ENCODE measurements around the gene CORO2A. TPM values are rescaled to one million over a fixed set of nuclear protein-coding genes. Genes with fewer than 3 reads are reported as not detected.

The CORO2A gene
- total RNA-seq, 1 experiment from 2014 or later: 9.3 TPM

GRCh38 chr9:98222885-98223691 is 30.7 kb upstream of the CORO2A start:
- peak; percentile 41 for DNase-seq (ENCODE audit: low spot score)

GRCh38 chr9:98220911-98221310 is 28.5 kb upstream of the CORO2A start:
- DNase-seq (ENCODE audit: low spot score): no peak
- in situ Hi-C loops (cut with HindIII; ENCODE audit: low sequenced_read_pairs): no loop called here

More at GRCh38 chr9:98222885-98223691, 30.7 kb upstream of the CORO2A start:
- in situ Hi-C loops (cut with HindIII; ENCODE audit: low sequenced_read_pairs): no loop called here

GRCh38 chr9:98219794-98220370 is 27.4 kb upstream of the CORO2A start:
- in situ Hi-C loops (cut with HindIII; ENCODE audit: low sequenced_read_pairs): no loop called here
- no peak for DNase-seq (ENCODE audit: low spot score)

- in situ Hi-C loops (cut with HindIII; ENCODE audit: low sequenced_read_pairs): no loop called here
Observed at GRCh38 chr9:98219364-98219716, 26.9 kb upstream of the CORO2A start.

GRCh38 chr9:98218562-98219363 is 26.3 kb upstream of the CORO2A start:
- DNase-seq (ENCODE audit: low spot score): no peak
- in situ Hi-C loops (cut with HindIII; ENCODE audit: low sequenced_read_pairs): no loop called here

More at GRCh38 chr9:98219364-98219716, 26.9 kb upstream of the CORO2A start:
- DNase-seq (ENCODE audit: low spot score): no peak

GRCh38 chr9:98217255-98217654 is 24.8 kb upstream of the CORO2A start:
- in situ Hi-C loops (cut with HindIII; ENCODE audit: low sequenced_read_pairs): no loop called here
- no peak for DNase-seq (ENCODE audit: low spot score)

GRCh38 chr9:98216391-98216790 is 24.0 kb upstream of the CORO2A start:
- in situ Hi-C loops (cut with HindIII; ENCODE audit: low sequenced_read_pairs): no loop called here
- no peak for DNase-seq (ENCODE audit: low spot score)

- no peak for DNase-seq (ENCODE audit: low spot score)
- in situ Hi-C loops (cut with HindIII; ENCODE audit: low sequenced_read_pairs): no loop called here
Observed at GRCh38 chr9:98215821-98216220, 23.4 kb upstream of the CORO2A start.

GRCh38 chr9:98215271-98215670 is 22.8 kb upstream of the CORO2A start:
- in situ Hi-C loops (cut with HindIII; ENCODE audit: low sequenced_read_pairs): no loop called here
- no peak for DNase-seq (ENCODE audit: low spot score)

GRCh38 chr9:98214811-98215210 is 22.4 kb upstream of the CORO2A start:
- in situ Hi-C loops (cut with HindIII; ENCODE audit: low sequenced_read_pairs): no loop called here
- peak; percentile 59 for DNase-seq (ENCODE audit: low spot score)

GRCh38 chr9:98211260-98211659 is 18.8 kb upstream of the CORO2A start:
- DNase-seq (ENCODE audit: low spot score): no peak
- in situ Hi-C loops (cut with HindIII; ENCODE audit: low sequenced_read_pairs): no loop called here

GRCh38 chr9:98210435-98210834 is 18.0 kb upstream of the CORO2A start:
- DNase-seq (ENCODE audit: low spot score): no peak
- in situ Hi-C loops (cut with HindIII; ENCODE audit: low sequenced_read_pairs): no loop called here

GRCh38 chr9:98209530-98209929 is 17.1 kb upstream of the CORO2A start:
- in situ Hi-C loops (cut with HindIII; ENCODE audit: low sequenced_read_pairs): no loop called here
- DNase-seq (ENCODE audit: low spot score): no peak

GRCh38 chr9:98208635-98209034 is 16.2 kb upstream of the CORO2A start:
- no peak for DNase-seq (ENCODE audit: low spot score)
- in situ Hi-C loops (cut with HindIII; ENCODE audit: low sequenced_read_pairs): no loop called here

GRCh38 chr9:98207606-98208005 is 15.2 kb upstream of the CORO2A start:
- DNase-seq (ENCODE audit: low spot score): no peak
- in situ Hi-C loops (cut with HindIII; ENCODE audit: low sequenced_read_pairs): no loop called here

- in situ Hi-C loops (cut with HindIII; ENCODE audit: low sequenced_read_pairs): no loop called here
- no peak for DNase-seq (ENCODE audit: low spot score)
Observed at GRCh38 chr9:98206754-98207153, 14.3 kb upstream of the CORO2A start.

- in situ Hi-C loops (cut with HindIII; ENCODE audit: low sequenced_read_pairs): no loop called here
- no peak for DNase-seq (ENCODE audit: low spot score)
Observed at GRCh38 chr9:98204692-98205091, 12.3 kb upstream of the CORO2A start.

- DNase-seq (ENCODE audit: low spot score): no peak
- in situ Hi-C loops (cut with HindIII; ENCODE audit: low sequenced_read_pairs): no loop called here
Observed at GRCh38 chr9:98203153-98203552, 10.7 kb upstream of the CORO2A start.

- DNase-seq (ENCODE audit: low spot score): no peak
- in situ Hi-C loops (cut with HindIII; ENCODE audit: low sequenced_read_pairs): no loop called here
Observed at GRCh38 chr9:98202252-98202651, 9.8 kb upstream of the CORO2A start.

GRCh38 chr9:98201749-98202148 is 9.3 kb upstream of the CORO2A start:
- in situ Hi-C loops (cut with HindIII; ENCODE audit: low sequenced_read_pairs): no loop called here
- DNase-seq (ENCODE audit: low spot score): no peak

Data from G401 (cell line).